H1 (cell line): ENCODE measurements around the gene SLC25A26. TPM values are rescaled to one million over a fixed set of nuclear protein-coding genes. Genes with fewer than 3 reads are reported as not detected.

Experiments used
- CTCF ChIA-PET: fragments of 300-600 bp; sonication (Branson Sonifier 250); formaldehyde crosslinking; loops from one replicate; lab custom pipeline; 2021; ENCODE audit not compliant: partially characterized antibody; lab: Charles Lee
- POLR2A ChIA-PET: fragments of 300-600 bp; sonication (Branson Sonifier 250); formaldehyde crosslinking; loops from one replicate; lab custom pipeline; 2021; ENCODE audit warnings: inconsistent platforms; ENCODE audit not compliant: partially characterized antibody; lab: Charles Lee
- DNase-seq, 2 experiments: peaks; one replicate each; pipeline versions ENCODE4 v3.0.0 to v3.0.0-alpha.2; 2010 to 2022; ENCODE audit warnings: low spot score in 2 of 2, low read depth in 1 of 2, mixed read lengths in 1 of 2
- FAIRE-seq: peaks from 2 replicates; lab custom pipeline; 2011; peaks lifted over from hg19 to GRCh38; lab: Jason Lieb, UNC
- H2AFZ ChIP-seq: 2 replicates; pipeline ENCODE4 v1.8.1; 2012; ENCODE audit warnings: low read length, inconsistent platforms
- H2AK5ac ChIP-seq: 2 replicates; pipeline ENCODE4 v1.6.1; 2013; ENCODE audit warnings: low read depth, low read length
- H2BK120ac ChIP-seq: replicated peaks from 2 replicates; pipeline ENCODE3; 2013; ENCODE audit warnings: low read depth, low read length, inconsistent platforms
- H2BK12ac ChIP-seq: 2 replicates; pipeline ENCODE4 v1.6.1; 2013; ENCODE audit warnings: low read depth, low read length
- H2BK15ac ChIP-seq: 2 replicates; pipeline ENCODE4 v1.6.1; 2013; ENCODE audit warnings: low read length
- H2BK20ac ChIP-seq: 2 replicates; pipeline ENCODE4 v1.6.1; 2013; ENCODE audit warnings: low read length
- H2BK5ac ChIP-seq: 2 replicates; pipeline ENCODE4 v1.6.1; 2013; ENCODE audit warnings: low read depth, low read length
- H3K14ac ChIP-seq: 2 replicates; pipeline ENCODE4 v1.6.1; 2013; ENCODE audit warnings: inconsistent platforms; ENCODE audit not compliant: insufficient read length
- H3K18ac ChIP-seq: 2 replicates; pipeline ENCODE4 v1.6.1; 2013; ENCODE audit warnings: low read length; ENCODE audit errors: extremely low read depth
- H3K23ac ChIP-seq: 2 replicates; pipeline ENCODE4 v1.6.1; 2013; ENCODE audit warnings: inconsistent platforms; ENCODE audit not compliant: insufficient read length
- H3K23me2 ChIP-seq: 2 replicates; pipeline ENCODE4 v1.6.1; 2013; ENCODE audit warnings: low read depth, low read length
- H3K27ac ChIP-seq: 2 replicates; pipeline ENCODE4 v1.6.1; 2011; ENCODE audit warnings: low read depth, low read length, inconsistent platforms
- H3K27me3 ChIP-seq, 4 experiments: replicated peaks in 1 of 4; 1 replicate in 1 of 4; 2 replicates in 3 of 4; pipeline versions ENCODE4 v1.6.1 to v1.8.1; 2011 to 2013; ENCODE audit warnings: low read length in 3 of 4, mild to moderate bottlenecking in 3 of 4, inconsistent platforms in 2 of 4, mixed read lengths in 2 of 4, moderate library complexity in 1 of 4; ENCODE audit not compliant: control insufficient read depth in 3 of 4, insufficient read depth in 3 of 4; ENCODE audit errors: extremely low read depth in 1 of 4
- H3K36me3 ChIP-seq, 4 experiments: 2 replicates each; pipeline versions ENCODE4 v1.6.1 to v1.8.1; 2011 to 2013; ENCODE audit warnings: mild to moderate bottlenecking in 4 of 4, low read length in 3 of 4, moderate library complexity in 2 of 4, control low read depth in 1 of 4, inconsistent platforms in 1 of 4; ENCODE audit not compliant: insufficient read depth in 4 of 4, control insufficient read depth in 2 of 4
- H3K4ac ChIP-seq: replicated peaks from 2 replicates; pipeline ENCODE3; 2013; ENCODE audit warnings: low read length, low read depth, mixed read lengths, inconsistent platforms; ENCODE audit not compliant: insufficient read length
- H3K4me1 ChIP-seq, 4 experiments: replicated peaks in 1 of 4; 1 replicate in 1 of 4; 2 replicates in 3 of 4; pipeline versions ENCODE4 v1.6.1 to v1.8.1; 2011 to 2013; ENCODE audit warnings: low read length in 3 of 4, inconsistent platforms in 2 of 4, mixed read lengths in 1 of 4; ENCODE audit not compliant: insufficient read depth in 4 of 4, control insufficient read depth in 3 of 4
- H3K4me2 ChIP-seq, 2 experiments: 2 replicates each; pipeline versions ENCODE4 v1.6.1 to v1.8.1; 2011 to 2013; ENCODE audit warnings: low read depth in 2 of 2, low read length in 2 of 2, control low read depth in 1 of 2, inconsistent platforms in 1 of 2, mild to moderate bottlenecking in 1 of 2; ENCODE audit not compliant: insufficient read depth in 1 of 2
- H3K4me3 ChIP-seq, 4 experiments: fragments of 200-600, 300-600 bp in 1 of 4; sonication (generic), shearing (Covaris generic), sonication (Bioruptor Twin) in 1 of 4; 2 replicates each; pipeline versions ENCODE4 v1.5.1 to v1.8.1; 2011 to 2016; ENCODE audit warnings: low read length in 4 of 4, low read depth in 3 of 4, control low read depth in 2 of 4, inconsistent platforms in 2 of 4, mild to moderate bottlenecking in 2 of 4, mixed read lengths in 1 of 4, moderate library complexity in 1 of 4; ENCODE audit not compliant: insufficient read depth in 2 of 4; ENCODE audit errors: extremely low read depth in 1 of 4
- H3K56ac ChIP-seq: replicated peaks from 2 replicates; pipeline ENCODE3; 2013; ENCODE audit warnings: low read depth, mild to moderate bottlenecking, mixed read lengths, low read length, inconsistent platforms; ENCODE audit not compliant: insufficient read length
- H3K79me1 ChIP-seq: 2 replicates; pipeline ENCODE4 v1.6.1; 2013; ENCODE audit warnings: low read depth, low read length, control low read depth
- H3K79me2 ChIP-seq, 2 experiments: 2 replicates each; pipeline versions ENCODE4 v1.6.1 to v1.8.1; 2012 to 2013; ENCODE audit warnings: low read length in 2 of 2, mild to moderate bottlenecking in 2 of 2, inconsistent platforms in 1 of 2; ENCODE audit not compliant: insufficient read depth in 2 of 2, control insufficient read depth in 1 of 2
- H3K9ac ChIP-seq, 4 experiments: replicated peaks in 1 of 4; 1 replicate in 1 of 4; 2 replicates in 3 of 4; pipeline versions ENCODE4 v1.6.1 to v1.8.1; 2011 to 2013; ENCODE audit warnings: low read depth in 3 of 4, low read length in 3 of 4, control low read depth in 2 of 4, mild to moderate bottlenecking in 2 of 4, moderate library complexity in 2 of 4, inconsistent platforms in 1 of 4; ENCODE audit errors: extremely low read depth in 1 of 4
- H3K9me3 ChIP-seq, 2 experiments: 2 replicates each; pipeline versions ENCODE4 v1.6.1 to v1.8.1; 2012 to 2013; ENCODE audit warnings: mild to moderate bottlenecking in 2 of 2, moderate library complexity in 2 of 2, control low read depth in 1 of 2, inconsistent platforms in 1 of 2, low read depth in 1 of 2, low read length in 1 of 2, mixed read lengths in 1 of 2; ENCODE audit not compliant: insufficient read depth in 2 of 2
- H4K20me1 ChIP-seq, 2 experiments: replicated peaks in 1 of 2; 2 replicates each; pipeline versions ENCODE3 to v1.8.1; 2011 to 2013; ENCODE audit warnings: inconsistent platforms in 2 of 2, low read length in 2 of 2, mild to moderate bottlenecking in 1 of 2; ENCODE audit not compliant: insufficient read depth in 2 of 2, control insufficient read depth in 1 of 2
- H4K5ac ChIP-seq: 2 replicates; pipeline ENCODE4 v1.6.1; 2013; ENCODE audit warnings: low read length, low read depth, mixed read lengths, inconsistent platforms; ENCODE audit not compliant: insufficient read length
- H4K8ac ChIP-seq: 2 replicates; pipeline ENCODE4 v1.8.0; 2013; ENCODE audit warnings: mild to moderate bottlenecking, moderate library complexity, low read length, inconsistent platforms; ENCODE audit not compliant: insufficient read depth; ENCODE audit errors: extremely low read depth
- H4K91ac ChIP-seq: replicated peaks from 2 replicates; pipeline ENCODE3; 2013; ENCODE audit warnings: low read length, mixed read lengths, inconsistent platforms; ENCODE audit not compliant: insufficient read length
- ASH2L ChIP-seq: fragments of 200-600, 300-600 bp; sonication (generic); IDR thresholded peaks from one replicate; pipeline ENCODE4 v1.7.1; 2017; ENCODE audit warnings: low read length
- GABPA ChIP-seq: IDR thresholded peaks from 2 replicates; pipeline ENCODE4 v1.6.1; 2011; ENCODE audit warnings: mild to moderate bottlenecking, low read length, moderate library complexity, borderline replicate concordance; ENCODE audit not compliant: insufficient read depth
- KDM4A ChIP-seq: IDR thresholded peaks from one replicate; pipeline ENCODE4 v1.7.1; 2012; ENCODE audit warnings: low read depth, mild to moderate bottlenecking, moderate library complexity, low read length, inconsistent platforms; ENCODE audit not compliant: severe bottlenecking
- NRF1 ChIP-seq: IDR thresholded peaks from 2 replicates; pipeline ENCODE4 v1.6.1; 2011; ENCODE audit warnings: mild to moderate bottlenecking, low read depth, low read length, improper control_type of control experiment
- RNF2 ChIP-seq: fragments of 200-900, 300-1000 bp; sonication (generic); IDR thresholded peaks from 2 replicates; pipeline ENCODE4 v1.7.1; 2016; ENCODE audit warnings: borderline replicate concordance, low read depth, mild to moderate bottlenecking, antibody characterized with exemption, low read length; ENCODE audit not compliant: poor library complexity, severe bottlenecking; ENCODE audit errors: missing control alignments
- SIRT6 ChIP-seq: IDR thresholded peaks from one replicate; pipeline ENCODE4 v1.7.1; 2012; ENCODE audit warnings: low read length, inconsistent platforms
- SIX5 ChIP-seq: IDR thresholded peaks from 2 replicates; pipeline ENCODE4 v1.6.1; 2011; ENCODE audit warnings: mild to moderate bottlenecking, low read depth, low read length
- SP1 ChIP-seq: IDR thresholded peaks from 2 replicates; pipeline ENCODE4 v1.6.1; 2011; ENCODE audit warnings: low read depth, low read length
- SP4 ChIP-seq: IDR thresholded peaks from 2 replicates; pipeline ENCODE4 v1.6.1; 2012; ENCODE audit warnings: low read length, inconsistent platforms
- TBP ChIP-seq: IDR thresholded peaks from 2 replicates; pipeline ENCODE4 v1.6.1; 2011; ENCODE audit warnings: low read depth, low read length, improper control_type of control experiment
- WGBS, 2 experiments: shearing (Covaris generic) in 1 of 2; methylation state at CpG; one replicate each; pipeline versions ENCODE4 v1.1.6 to v1.1.7; 2013 to 2015; ENCODE audit warnings: low lambda C conversion rate in 2 of 2, mixed read lengths in 2 of 2, inconsistent platforms in 1 of 2, low coverage in 1 of 2, missing lambda C conversion rate in 1 of 2; ENCODE audit not compliant: insufficient replicate concordance in 2 of 2, insufficient coverage in 1 of 2, insufficient read length in 1 of 2; ENCODE audit errors: extremely low coverage in 1 of 2, missing lambda C conversion rate in 1 of 2; 5-methylcytosine and 5-hydroxymethylcytosine counted together
- polyA plus RNA-seq, 7 experiments: library from polyadenylated mRNA; depleted of rRNA in 3 of 7; stranded (reverse) in 5 of 7; unstranded in 2 of 7; fragments of >200 nt in 5 of 7; fragments of 200-250 nt in 2 of 7; gene quantifications; 1 replicate in 5 of 7; 2 replicates in 1 of 7; 4 replicates in 1 of 7; pipeline versions ENCODE4 v1.2.1 to v1.2.3, GENCODE V29; 2011 to 2013; ENCODE audit warnings: missing spikeins in 2 of 7, mixed read lengths in 2 of 7
- total RNA-seq: library from RNA; stranded (reverse); fragmentation: NEBNext Ultra II Directional; extraction: Animal tissue kit (Norgen Biotek cat#: 25700); gene quantifications from 2 replicates; pipeline ENCODE4 v1.2.1, GENCODE V29; 2021
- TF ChIP-seq, protein P1 (sequence below): IDR thresholded peaks from 2 replicates; pipeline ENCODE4 v1.6.1; 2012; ENCODE audit warnings: low read length, inconsistent platforms

SLC25A26 gene
- total and polyA plus RNA-seq, 2 of the 8 experiments (the other 6 are each of a cell fraction or from before 2014, with no cell fraction given), result 30.0 to 37.0 TPM

DNA sequence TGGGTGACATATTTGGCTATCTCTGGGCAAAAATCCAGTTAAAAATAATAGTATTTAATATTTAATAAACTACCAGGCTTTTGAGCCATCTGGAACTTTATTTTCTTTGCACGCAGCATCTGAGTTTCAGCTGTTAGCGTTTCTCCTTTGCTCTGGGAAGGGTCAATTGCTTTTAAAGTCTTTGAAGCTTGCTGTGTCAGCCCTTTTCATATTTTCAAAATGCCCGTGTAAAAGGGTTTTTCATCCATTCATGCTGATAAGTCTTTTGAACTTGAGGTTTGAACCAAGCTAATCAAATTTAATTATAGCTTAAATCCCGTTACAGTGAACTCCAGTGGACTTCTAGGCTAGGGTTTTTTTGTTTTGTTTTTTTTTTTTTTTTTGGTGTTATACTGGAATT, 79.1 kb downstream of the SLC25A26 start:
- H2BK12ac ChIP-seq, result no peak overlapping the region
- H3K4me3 ChIP-seq, result no peak overlapping the region
- H3K14ac ChIP-seq, result no peak overlapping the region
- H3K27me3 ChIP-seq, result no peaks in the 10 kb centered on the region
- no peak overlapping the region for H2AK5ac ChIP-seq
- ChIA-PET CTCF (no interaction called here), POLR2A (no interaction called here)
- no peak overlapping the region for H3K56ac ChIP-seq
- no peak overlapping the region for H4K91ac ChIP-seq
- WGBS, 2 experiments, result 97% methylated on average over 4 of the region's 4 CpGs; no CpG with 5 or more reads in 1 of the 2 experiments
- no peaks in the 10 kb centered on the region for H3K36me3 ChIP-seq
- H4K5ac ChIP-seq, result no peak overlapping the region
- no peak overlapping the region for H3K4ac ChIP-seq
- H3K4me2 ChIP-seq, result no peak overlapping the region
- FAIRE-seq, result no peak
- H2AFZ ChIP-seq, result no peak overlapping the region
- H3K23me2 ChIP-seq, result no peaks in the 10 kb centered on the region
- no peak overlapping the region for H4K8ac ChIP-seq
- no peak overlapping the region for H2BK5ac ChIP-seq
- no peaks in the 10 kb centered on the region for H3K9me3 ChIP-seq
- no peak overlapping the region for H2BK15ac ChIP-seq
- no peak overlapping the region for H3K23ac ChIP-seq
- H3K27ac ChIP-seq, result no peak overlapping the region
- H3K9ac ChIP-seq, result no peak overlapping the region
- H3K4me1 ChIP-seq, result no peaks in the 10 kb centered on the region
- no peak for DNase-seq
- no peak overlapping the region for H2BK20ac ChIP-seq
- H3K79me1 ChIP-seq, result no peaks in the 10 kb centered on the region
- no peaks in the 10 kb centered on the region; a peak in 1 of 4 replicates for H3K79me2 ChIP-seq
- no peaks in the 10 kb centered on the region for H4K20me1 ChIP-seq
- H2BK120ac ChIP-seq, result no peak overlapping the region
- H3K18ac ChIP-seq, result no peak overlapping the region
- no peak for TF ChIP-seq KDM4A
- no peak for TF ChIP-seq RNF2
- TF ChIP-seq SP1, result no peak
- no peak for TF ChIP-seq ASH2L
- TF ChIP-seq SP4, result no peak
- TF ChIP-seq NRF1, result no peak
- TF ChIP-seq GABPA, result no peak
- TF ChIP-seq, protein P1, sequence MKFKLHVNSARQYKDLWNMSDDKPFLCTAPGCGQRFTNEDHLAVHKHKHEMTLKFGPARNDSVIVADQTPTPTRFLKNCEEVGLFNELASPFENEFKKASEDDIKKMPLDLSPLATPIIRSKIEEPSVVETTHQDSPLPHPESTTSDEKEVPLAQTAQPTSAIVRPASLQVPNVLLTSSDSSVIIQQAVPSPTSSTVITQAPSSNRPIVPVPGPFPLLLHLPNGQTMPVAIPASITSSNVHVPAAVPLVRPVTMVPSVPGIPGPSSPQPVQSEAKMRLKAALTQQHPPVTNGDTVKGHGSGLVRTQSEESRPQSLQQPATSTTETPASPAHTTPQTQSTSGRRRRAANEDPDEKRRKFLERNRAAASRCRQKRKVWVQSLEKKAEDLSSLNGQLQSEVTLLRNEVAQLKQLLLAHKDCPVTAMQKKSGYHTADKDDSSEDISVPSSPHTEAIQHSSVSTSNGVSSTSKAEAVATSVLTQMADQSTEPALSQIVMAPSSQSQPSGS, result no peak
- TF ChIP-seq TBP, result no peak
- TF ChIP-seq SIRT6, result no peak
- TF ChIP-seq SIX5, result no peak
